Measurements from ENCODE around the gene NPHS1.

DNA sequence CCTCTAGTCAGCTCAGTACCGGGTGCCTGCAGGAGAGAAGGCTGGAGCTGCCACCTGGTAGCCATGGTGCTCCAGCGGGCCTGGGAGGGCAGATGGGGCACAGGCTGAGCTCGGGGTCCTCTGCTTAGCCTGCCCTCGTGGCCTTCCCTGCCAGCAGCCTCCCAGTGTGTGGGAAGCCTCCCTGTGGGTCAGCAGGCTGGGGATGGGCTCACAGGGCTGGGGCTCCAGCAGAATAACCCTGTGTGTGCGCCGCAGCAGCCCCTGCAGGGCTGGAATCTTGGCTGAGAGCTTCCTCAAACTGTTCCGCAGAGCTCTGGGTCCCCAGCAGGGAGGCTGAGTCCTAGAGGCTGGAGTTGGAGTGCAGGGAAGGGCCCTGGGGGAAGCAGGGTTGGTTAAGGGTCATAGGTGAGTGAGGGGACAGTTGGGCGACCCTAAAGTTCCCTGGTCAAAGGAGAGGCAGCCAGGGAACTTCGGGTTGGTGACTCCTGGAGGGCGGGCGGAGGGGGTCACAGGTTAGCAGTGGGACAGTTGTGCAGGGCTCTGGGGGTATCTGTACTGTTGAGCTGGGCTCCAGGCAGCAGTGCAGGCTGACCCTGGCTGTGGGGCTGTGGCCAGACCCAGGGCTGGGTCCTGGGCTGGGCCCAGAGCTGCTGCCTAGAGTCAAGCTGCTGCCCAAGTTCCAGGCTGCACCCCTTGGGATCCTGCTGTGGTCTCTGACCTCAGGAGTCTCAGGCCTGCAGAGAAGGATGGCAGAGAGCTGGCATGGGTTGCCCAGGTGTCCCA is 62.9 kb downstream of the NPHS1 start:
- TF ChIP-seq, protein P1, sequence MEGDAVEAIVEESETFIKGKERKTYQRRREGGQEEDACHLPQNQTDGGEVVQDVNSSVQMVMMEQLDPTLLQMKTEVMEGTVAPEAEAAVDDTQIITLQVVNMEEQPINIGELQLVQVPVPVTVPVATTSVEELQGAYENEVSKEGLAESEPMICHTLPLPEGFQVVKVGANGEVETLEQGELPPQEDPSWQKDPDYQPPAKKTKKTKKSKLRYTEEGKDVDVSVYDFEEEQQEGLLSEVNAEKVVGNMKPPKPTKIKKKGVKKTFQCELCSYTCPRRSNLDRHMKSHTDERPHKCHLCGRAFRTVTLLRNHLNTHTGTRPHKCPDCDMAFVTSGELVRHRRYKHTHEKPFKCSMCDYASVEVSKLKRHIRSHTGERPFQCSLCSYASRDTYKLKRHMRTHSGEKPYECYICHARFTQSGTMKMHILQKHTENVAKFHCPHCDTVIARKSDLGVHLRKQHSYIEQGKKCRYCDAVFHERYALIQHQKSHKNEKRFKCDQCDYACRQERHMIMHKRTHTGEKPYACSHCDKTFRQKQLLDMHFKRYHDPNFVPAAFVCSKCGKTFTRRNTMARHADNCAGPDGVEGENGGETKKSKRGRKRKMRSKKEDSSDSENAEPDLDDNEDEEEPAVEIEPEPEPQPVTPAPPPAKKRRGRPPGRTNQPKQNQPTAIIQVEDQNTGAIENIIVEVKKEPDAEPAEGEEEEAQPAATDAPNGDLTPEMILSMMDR (conservative IDR thresholded peaks at IDR 0.05) = no peak
- no peak for TF ChIP-seq ZFX (IDR thresholded peaks at IDR 0.05)

All from C4-2B (cell line).